ENCODE measurements around the gene RLN1.
"Not testable (repeated sequence)": the region's sequence is repeated elsewhere in the genome, so short reads cannot be mapped to it uniquely, and the experiment has no call there.

The RLN1 gene, protein sequence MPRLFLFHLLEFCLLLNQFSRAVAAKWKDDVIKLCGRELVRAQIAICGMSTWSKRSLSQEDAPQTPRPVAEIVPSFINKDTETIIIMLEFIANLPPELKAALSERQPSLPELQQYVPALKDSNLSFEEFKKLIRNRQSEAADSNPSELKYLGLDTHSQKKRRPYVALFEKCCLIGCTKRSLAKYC

DNA sequence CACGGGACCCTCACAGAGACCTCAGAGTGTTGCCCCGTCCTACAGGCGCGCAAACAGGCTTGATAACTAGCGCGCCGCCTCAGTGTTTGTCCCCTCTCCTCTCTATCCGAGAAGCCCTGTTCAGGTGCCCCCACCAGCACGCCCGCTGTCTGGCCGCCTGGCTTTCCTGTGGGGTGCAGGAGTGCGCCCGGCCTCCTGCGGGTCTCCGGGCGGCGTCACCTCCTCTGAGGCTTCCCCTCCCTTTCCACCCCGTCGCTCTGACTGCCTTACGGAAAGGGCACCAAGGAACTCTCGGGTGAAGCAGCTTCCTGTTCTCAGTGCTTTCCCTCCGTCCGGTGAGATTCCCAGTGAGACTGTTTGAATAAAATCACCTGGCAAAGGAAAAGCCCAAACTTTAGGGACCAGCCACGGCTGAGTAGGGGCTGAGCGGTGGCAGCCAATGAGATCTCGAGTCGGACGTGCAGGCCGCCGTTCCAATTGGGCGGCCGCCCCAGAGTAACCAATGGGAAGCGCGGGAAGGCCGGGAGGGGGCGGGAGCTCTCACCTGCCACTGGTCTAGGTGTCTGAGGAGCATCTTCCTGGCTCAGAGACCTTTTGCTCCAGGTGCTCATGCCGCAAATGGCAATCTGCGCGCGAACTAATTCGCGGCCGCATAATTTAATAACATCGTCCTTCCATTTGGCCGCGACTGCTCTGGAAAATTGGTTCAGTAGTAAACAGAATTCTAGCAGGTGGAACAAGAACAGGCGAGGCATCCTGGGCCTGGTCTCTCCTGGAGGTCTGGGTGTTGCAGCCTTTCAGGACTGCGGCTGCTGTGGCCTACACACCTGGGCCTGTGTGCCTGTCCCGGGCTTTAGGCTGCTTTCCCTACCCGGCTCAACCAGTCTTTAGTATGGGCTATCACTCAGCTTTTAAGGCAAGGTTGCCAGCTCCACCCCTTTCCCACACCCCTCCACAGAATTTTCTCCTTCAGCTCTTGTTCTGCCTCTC, at the start of gene RLN1:
RLN1 (minus strand) TSS at position 885 of the 990 bp plus-strand sequence; CDS start at position 755, 130 bp downstream.
- H3K27me3 ChIP-seq (ENCODE audit: low read depth); H3K4me1 ChIP-seq; H3K4me3 ChIP-seq; H3K36me3 ChIP-seq (replicated peaks); H3K9me3 ChIP-seq; DNase-seq (ENCODE audit: low spot score in 2 of 2); in situ Hi-C loops (cut with MboI; ENCODE audit: low sequenced_read_pairs): not testable (repeated sequence)

DNA sequence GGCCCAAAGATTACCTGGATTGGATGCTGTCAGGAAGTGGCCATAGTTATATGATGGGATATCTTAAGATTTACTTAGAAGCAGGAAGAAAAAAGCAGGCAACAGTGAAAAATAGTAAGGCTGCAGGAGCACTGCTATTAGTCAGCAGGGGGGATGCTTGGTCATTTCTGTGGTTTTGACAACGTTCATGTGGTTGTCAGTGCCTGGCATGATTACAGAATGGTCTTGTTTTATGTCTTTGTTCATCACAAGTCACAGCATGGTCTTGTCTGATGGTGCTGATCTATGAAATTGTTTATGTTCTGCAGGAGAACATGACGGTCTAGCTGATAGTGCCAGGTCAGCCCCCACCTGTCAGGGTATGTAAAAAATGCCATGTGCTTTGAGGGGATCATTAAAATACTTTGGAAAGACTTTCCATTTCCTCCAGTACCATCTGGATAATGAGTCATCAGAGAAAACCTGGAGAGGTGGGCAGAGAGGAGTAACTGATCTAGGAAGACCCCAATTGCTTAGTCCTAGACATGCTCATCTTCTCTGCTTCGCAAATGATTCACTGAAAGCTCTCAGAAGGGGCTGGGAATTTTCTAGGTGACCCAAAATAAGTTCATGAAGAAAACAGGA, 49.5 kb upstream of the RLN1 start:
- no peaks in the 10 kb centered on the region for H3K36me3 ChIP-seq (replicated peaks)
- H3K4me3 ChIP-seq: no peak overlapping the region
- H3K4me1 ChIP-seq: no peaks in the 10 kb centered on the region
- DNase-seq (ENCODE audit: low spot score in 2 of 2): no peak
- H3K27me3 ChIP-seq (ENCODE audit: low read depth): no peaks in the 10 kb centered on the region
- H3K9me3 ChIP-seq: no peaks in the 10 kb centered on the region
- in situ Hi-C loops (cut with MboI; ENCODE audit: low sequenced_read_pairs): no loop called here

DNA sequence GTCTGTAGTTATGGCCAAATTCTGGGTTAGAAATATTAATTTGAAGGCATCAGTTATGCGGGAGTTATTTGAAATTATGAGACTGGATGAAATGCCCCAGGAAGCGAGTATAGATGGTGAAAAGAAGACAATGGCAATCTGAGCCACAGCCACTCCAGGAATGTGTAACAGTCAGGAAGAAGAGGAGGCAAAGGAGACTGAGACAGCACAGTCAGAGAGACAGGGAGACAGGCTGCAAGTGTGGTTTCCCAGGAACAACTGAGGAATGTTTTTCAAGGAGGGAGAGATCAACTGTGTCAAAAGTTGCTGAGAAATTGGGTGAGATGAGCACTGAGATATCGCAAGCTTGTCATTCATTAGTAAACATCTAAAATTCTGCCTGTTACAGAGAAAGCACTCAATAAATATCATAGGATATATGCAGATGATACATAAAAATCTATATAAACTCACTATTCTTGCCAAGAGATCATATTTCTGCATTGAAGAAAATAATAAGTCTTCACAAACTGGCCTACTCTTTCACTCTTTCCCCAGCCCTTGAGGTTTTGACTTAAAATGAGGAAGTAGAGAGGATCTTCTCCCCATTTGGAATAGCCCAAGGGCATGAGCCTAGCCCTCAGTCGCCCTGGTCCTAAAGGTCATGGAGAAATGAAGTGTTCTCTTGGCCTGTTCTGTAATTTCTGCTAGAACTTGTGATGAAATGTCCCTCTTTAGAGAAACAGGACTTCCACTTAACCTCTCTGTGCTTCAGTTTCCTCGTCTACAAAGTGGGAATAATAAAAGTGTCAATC, 48.5 kb upstream of the RLN1 start:
- H3K4me3 ChIP-seq: no peak overlapping the region
- H3K36me3 ChIP-seq (replicated peaks): no peaks in the 10 kb centered on the region
- no peaks in the 10 kb centered on the region for H3K27me3 ChIP-seq (ENCODE audit: low read depth)
- no peaks in the 10 kb centered on the region for H3K4me1 ChIP-seq
- in situ Hi-C loops (cut with MboI; ENCODE audit: low sequenced_read_pairs): no loop called here
- no peaks in the 10 kb centered on the region for H3K9me3 ChIP-seq
- no peak for DNase-seq (ENCODE audit: low spot score in 2 of 2)

DNA sequence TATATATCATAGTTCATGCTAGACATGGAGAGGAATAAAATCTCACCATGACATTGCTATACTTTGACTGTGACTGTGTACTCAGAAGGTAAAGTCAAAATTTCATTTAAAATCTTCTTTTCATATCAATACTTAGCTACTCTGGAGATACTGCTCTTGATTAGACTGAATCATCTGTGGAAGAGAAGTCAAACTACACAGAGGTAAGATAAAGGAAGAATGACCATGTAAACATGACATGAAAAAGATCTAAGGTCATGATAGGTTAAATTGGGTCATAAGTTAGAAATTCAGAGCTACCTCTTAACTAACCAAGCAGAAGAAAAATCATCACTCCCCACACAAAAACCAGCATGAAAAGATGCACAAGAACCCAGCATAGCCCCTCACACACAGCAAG, 44.8 kb upstream of the RLN1 start:
- H3K36me3 ChIP-seq (replicated peaks): no peaks in the 10 kb centered on the region
- in situ Hi-C loops (cut with MboI; ENCODE audit: low sequenced_read_pairs): no loop called here
- DNase-seq (ENCODE audit: low spot score in 2 of 2): no peak
- H3K4me3 ChIP-seq: no peak overlapping the region
- no peaks in the 10 kb centered on the region for H3K9me3 ChIP-seq
- H3K27me3 ChIP-seq (ENCODE audit: low read depth): no peaks in the 10 kb centered on the region
- no peaks in the 10 kb centered on the region for H3K4me1 ChIP-seq

DNA sequence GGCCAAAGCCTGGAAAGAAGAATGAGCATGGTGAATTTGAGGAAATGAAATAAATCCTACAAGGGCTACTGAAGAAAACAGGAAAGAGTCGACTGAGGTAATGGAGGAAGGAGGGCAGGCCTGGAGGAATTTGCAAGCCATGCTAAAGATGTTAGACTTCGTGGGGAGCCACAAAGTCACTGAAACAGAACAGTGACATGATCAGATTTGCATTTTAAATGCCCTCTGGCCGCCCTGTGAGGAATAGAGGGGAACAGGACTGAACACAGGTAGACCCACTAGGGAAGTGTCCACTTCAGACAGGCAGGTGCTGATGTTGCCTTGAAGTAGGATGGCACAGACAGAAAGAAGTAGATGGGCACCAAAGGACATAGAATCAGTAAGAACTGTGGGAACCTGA, 42.8 kb upstream of the RLN1 start:
- DNase-seq (ENCODE audit: low spot score in 2 of 2): no peak
- no peak overlapping the region for H3K4me3 ChIP-seq
- H3K9me3 ChIP-seq: no peaks in the 10 kb centered on the region
- in situ Hi-C loops (cut with MboI; ENCODE audit: low sequenced_read_pairs): no loop called here
- H3K36me3 ChIP-seq (replicated peaks): no peaks in the 10 kb centered on the region
- H3K4me1 ChIP-seq: no peaks in the 10 kb centered on the region
- no peaks in the 10 kb centered on the region for H3K27me3 ChIP-seq (ENCODE audit: low read depth)

DNA sequence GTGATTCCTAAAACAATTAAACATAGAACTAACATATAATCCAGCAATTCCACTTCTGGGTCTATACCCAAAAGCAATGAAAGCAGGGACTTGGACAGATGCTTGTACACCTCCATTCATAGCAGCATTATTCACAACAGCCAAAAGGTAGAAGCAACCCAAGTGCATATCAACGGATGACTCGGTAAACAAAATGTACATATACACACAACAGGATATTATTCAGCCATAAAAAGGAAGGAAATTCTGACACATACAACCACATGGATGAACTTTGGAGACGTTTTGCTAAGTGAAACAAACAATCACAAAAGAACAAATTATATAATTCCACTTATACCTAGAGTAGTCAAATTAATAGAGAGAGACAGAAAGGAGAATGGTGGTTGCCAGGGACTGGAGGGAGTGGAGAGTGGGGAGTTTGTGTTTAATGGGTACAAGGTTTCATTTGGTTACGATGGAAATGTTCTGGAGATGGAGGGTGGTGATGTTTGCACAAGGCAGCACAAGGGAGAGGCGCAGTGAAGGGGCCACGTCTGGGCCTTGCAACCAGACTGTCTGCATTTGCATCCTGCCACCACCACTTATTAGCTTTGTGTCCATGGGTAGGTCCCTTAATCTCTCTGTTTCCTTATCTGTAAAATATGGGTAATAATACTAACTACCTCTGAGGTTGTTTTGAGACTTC, 36.3 kb upstream of the RLN1 start:
- no peaks in the 10 kb centered on the region for H3K4me1 ChIP-seq
- H3K27me3 ChIP-seq (ENCODE audit: low read depth): no peaks in the 10 kb centered on the region
- DNase-seq (ENCODE audit: low spot score in 2 of 2): no peak
- H3K36me3 ChIP-seq (replicated peaks): no peaks in the 10 kb centered on the region
- H3K9me3 ChIP-seq: no peaks in the 10 kb centered on the region
- H3K4me3 ChIP-seq: no peak overlapping the region
- in situ Hi-C loops (cut with MboI; ENCODE audit: low sequenced_read_pairs): no loop called here

DNA sequence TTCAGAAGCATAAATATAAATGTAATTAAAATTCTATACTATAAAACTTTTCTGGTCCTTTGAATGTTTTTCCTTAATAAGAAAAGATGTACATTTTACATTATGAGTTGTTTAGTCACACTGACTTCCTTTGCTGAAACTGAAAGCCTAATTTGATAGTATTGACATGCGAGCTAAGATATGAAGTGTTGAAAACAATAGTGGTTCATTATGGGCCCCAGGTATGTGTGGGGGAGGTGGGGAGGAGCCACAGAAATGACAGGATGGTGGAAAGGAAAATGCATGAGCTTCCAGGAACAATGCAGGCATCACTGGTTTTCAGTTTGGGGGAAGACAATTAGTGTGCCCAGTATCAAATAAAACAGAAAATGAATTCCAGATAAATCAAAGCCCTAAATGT, 35.4 kb upstream of the RLN1 start:
- in situ Hi-C loops (cut with MboI; ENCODE audit: low sequenced_read_pairs): no loop called here
- H3K4me3 ChIP-seq: no peak overlapping the region
- no peak for DNase-seq (ENCODE audit: low spot score in 2 of 2)
- no peaks in the 10 kb centered on the region for H3K9me3 ChIP-seq
- H3K4me1 ChIP-seq: no peaks in the 10 kb centered on the region
- no peaks in the 10 kb centered on the region for H3K27me3 ChIP-seq (ENCODE audit: low read depth)
- H3K36me3 ChIP-seq (replicated peaks): no peaks in the 10 kb centered on the region

DNA sequence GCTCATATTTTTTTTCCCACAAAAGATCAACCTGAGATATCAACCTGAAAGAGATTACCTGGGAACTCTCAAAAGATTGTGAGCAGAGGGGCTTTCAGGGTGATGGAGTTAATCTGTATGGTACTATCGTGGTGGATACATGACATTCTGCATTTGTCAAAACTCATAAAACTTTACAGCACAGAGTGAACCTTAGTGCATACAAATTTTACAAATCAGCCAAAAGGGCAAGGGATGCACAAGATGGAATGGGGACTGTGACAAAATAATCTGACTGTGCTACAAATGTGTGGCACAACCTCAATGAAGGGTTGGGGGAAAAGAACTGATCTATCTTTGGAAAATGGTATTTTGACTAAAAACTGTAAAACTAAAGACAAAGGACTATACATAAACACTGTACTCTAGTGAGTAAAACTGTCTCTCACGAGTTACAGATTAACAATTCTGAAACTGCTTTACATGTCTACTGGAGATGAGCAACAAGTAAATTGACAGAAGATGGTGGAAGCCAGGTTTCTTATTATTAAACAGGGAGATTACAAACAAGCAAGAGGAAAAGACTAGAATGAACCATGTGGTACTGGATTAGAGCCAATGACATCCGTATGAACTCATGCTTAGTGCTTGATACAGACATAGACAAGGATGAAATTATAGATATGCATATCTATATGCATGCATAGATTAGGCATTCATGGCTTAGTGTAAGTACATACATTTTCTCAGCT, 24.8 kb upstream of the RLN1 start:
- Histone ChIP-seq H3K27me3 (ENCODE audit: low read depth) (no peaks in the 10 kb centered on the region), H3K4me1 (no peaks in the 10 kb centered on the region), H3K4me3 (no peak overlapping the region), H3K36me3 (replicated peaks) (no peaks in the 10 kb centered on the region), H3K9me3 (no peaks in the 10 kb centered on the region)
- DNase-seq (ENCODE audit: low spot score in 2 of 2): no peak
- in situ Hi-C loops (cut with MboI; ENCODE audit: low sequenced_read_pairs): no loop called here

DNA sequence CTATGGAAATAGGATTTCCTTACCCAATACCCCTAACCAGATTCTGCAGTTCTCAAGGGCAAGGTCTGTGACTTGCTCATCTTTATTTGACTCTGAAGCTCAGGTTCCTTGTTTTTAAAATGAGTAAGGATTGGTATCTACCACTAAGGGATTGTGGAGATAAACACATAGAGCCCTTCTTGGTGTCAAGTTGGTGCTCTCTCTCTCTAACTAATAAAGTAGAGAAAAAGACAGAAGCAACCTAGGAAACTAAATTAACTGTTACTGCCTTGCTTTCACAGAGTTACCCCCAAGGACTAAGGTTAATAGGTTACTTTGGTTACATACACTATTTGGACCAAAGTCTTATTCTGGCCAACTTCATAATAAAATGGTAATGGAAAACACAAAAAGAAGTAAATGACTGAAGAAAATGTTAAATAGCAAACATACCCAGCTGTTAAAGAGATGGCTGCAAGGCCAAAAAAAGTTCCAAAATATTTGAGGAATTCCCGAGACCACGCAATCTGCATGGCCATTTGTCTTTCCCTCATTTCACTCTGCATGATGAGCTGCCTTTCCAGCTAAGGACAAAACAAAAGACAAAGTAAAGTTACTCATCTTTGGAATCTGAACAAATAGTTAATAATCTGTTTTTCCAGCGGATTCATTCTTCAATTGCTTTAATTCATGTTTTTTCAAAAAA, 21.8 kb upstream of the RLN1 start:
- no peaks in the 10 kb centered on the region for H3K9me3 ChIP-seq
- no peak for DNase-seq (ENCODE audit: low spot score in 2 of 2)
- H3K4me1 ChIP-seq: no peaks in the 10 kb centered on the region
- no peaks in the 10 kb centered on the region for H3K36me3 ChIP-seq (replicated peaks)
- no peaks in the 10 kb centered on the region for H3K27me3 ChIP-seq (ENCODE audit: low read depth)
- H3K4me3 ChIP-seq: no peak overlapping the region
- in situ Hi-C loops (cut with MboI; ENCODE audit: low sequenced_read_pairs): no loop called here

DNA sequence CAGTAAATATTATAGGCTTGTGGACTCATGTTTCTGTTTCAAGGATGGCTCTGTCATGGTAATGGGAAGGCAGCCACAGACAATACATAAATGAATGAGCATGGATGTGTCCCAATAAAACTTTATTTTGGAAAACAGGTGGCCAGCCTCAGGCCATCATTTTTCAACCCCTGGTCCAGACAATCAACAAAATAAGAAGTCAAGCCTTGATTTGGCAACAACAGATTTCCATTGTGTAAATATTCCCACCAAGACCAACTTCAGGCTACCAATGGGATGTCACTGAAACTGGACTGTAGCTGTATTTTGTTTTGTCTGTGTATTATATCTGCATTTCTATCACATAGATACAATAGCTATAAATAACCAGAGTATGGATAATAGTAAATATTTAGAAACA, 20.7 kb upstream of the RLN1 start:
- no peak for DNase-seq (ENCODE audit: low spot score in 2 of 2)
- no peaks in the 10 kb centered on the region for H3K4me1 ChIP-seq
- no peak overlapping the region for H3K4me3 ChIP-seq
- no peaks in the 10 kb centered on the region for H3K36me3 ChIP-seq (replicated peaks)
- no peaks in the 10 kb centered on the region for H3K9me3 ChIP-seq
- in situ Hi-C loops (cut with MboI; ENCODE audit: low sequenced_read_pairs): no loop called here
- H3K27me3 ChIP-seq (ENCODE audit: low read depth): no peaks in the 10 kb centered on the region

DNA sequence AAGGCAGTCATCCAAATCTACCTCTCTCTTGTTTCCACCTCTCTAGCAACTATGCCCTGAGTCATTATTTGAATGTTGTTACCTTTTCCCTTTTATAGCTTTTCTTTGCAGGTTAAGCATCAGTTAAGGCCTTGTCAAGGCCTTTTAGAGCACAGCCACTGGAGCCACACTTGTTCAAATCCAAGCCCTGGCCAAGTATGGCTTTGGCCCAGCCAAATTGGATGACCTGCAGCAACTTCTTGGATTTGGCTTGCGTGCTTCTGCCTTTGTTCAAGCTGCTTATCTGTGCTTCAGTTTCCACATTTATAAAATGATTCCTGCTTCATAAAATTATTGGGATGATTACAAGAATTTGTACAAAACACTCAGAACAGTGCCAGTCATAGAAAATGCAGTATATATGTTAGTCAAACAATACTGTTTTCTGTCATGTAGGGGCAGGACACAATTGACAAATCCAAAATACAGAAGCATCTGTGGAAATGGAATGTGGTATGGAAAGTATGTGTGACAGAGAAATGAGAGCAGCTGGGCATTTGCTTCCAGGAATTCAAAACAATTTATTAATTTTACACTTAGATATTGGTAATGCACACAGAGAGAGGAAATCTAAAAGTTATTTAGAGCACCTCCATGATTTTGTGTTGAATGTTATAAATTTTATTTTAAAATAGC, 17.9 kb upstream of the RLN1 start:
- no peaks in the 10 kb centered on the region for H3K4me1 ChIP-seq
- no peaks in the 10 kb centered on the region for H3K36me3 ChIP-seq (replicated peaks)
- H3K27me3 ChIP-seq (ENCODE audit: low read depth): no peaks in the 10 kb centered on the region
- H3K4me3 ChIP-seq: no peak overlapping the region
- in situ Hi-C loops (cut with MboI; ENCODE audit: low sequenced_read_pairs): no loop called here
- no peak for DNase-seq (ENCODE audit: low spot score in 2 of 2)
- H3K9me3 ChIP-seq: no peaks in the 10 kb centered on the region

DNA sequence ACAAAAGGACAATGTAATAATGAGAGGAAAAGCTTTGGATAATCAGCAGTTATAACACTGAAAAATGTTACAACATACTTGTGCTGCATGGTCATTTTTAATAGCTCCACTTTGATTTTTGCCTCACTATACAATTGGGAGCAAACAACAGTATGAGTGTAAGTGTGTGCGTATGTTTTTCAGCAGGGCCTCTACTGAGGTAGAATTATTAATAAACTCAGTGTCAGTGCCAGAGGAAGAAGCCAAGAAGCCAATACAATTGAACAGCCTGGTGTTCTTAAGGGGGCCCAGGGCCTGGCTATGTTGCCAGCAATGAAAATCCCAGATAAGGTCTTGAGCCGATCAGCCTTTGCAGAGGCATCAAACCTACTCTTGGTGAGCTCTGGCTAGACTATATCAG, 16.1 kb upstream of the RLN1 start:
- H3K9me3 ChIP-seq: no peaks in the 10 kb centered on the region
- no peaks in the 10 kb centered on the region for H3K4me1 ChIP-seq
- no peak for DNase-seq (ENCODE audit: low spot score in 2 of 2)
- H3K36me3 ChIP-seq (replicated peaks): no peaks in the 10 kb centered on the region
- in situ Hi-C loops (cut with MboI; ENCODE audit: low sequenced_read_pairs): no loop called here
- no peak overlapping the region for H3K4me3 ChIP-seq
- H3K27me3 ChIP-seq (ENCODE audit: low read depth): peaks cover 2% of the 10 kb centered on the region; the same call in 1 of the 2 replicates

All from HAP-1 (cell line).